ENCODE data around the gene CMSS1.

Gene CMSS1

GRCh38 chr3:100002599-100003350 lies 185.1 kb downstream of the CMSS1 start:
- DNase-seq, result no peak

DNA sequence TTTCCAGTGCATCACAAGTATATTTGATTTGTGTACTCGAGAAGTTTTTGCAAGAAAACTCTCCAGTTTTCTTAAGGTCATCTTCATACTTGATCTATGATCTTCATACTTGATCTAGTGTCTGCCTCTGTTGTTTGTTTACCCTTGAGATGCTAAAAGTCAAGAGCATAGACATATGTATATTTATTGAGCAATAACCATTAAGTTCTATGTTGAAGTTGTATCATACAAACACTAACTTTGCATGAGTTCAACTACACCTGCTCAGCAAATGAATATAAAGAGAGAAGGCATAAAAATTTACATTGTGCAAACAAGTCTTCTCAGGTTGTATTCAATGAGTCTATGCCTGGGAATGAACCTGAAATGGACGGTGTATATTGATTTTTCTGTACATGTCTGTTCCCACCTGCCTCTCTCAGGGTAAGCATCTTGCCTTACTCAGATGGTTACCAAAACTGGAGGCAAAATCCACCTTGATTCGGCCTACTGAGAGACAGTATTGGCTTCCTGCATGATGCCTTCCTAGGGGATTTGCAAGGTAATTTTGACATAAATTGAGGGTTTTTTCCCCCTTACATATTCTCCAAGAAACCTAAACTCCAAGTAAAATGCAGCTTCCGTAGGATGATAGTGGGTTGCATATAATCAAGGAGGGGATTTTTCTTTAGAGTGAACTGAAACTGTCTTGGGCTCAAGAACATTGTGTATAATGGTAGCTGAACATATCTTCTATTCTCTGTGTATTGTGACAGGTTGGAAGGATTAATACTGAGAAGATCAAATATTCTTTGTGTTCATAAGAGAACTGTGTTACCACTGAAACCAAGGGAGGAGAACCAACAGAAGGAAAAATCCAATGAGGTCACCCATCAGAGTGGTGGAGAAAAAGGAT lies 186.2 kb downstream of the CMSS1 start:
- no peak for DNase-seq

DNA sequence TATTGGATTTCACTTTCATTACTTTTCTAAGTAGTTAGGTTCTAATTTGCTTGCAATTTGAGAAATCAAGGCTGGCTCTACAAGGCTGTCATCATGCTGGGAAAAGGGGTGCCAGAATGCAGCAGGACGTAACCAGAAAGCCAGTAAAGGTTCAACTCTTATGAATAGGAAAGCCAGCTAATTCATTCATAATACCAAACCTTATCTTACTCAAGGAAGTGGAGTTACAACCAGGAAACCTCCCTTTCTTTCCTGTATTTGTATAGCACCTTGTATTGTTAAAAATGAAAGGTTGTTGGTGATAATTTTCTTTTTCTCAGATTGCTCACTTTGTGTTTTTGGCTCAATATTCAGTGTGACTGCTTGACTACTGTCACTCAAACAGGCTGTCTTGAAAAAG lies 187.3 kb downstream of the CMSS1 start:
- no peak for DNase-seq

DNA sequence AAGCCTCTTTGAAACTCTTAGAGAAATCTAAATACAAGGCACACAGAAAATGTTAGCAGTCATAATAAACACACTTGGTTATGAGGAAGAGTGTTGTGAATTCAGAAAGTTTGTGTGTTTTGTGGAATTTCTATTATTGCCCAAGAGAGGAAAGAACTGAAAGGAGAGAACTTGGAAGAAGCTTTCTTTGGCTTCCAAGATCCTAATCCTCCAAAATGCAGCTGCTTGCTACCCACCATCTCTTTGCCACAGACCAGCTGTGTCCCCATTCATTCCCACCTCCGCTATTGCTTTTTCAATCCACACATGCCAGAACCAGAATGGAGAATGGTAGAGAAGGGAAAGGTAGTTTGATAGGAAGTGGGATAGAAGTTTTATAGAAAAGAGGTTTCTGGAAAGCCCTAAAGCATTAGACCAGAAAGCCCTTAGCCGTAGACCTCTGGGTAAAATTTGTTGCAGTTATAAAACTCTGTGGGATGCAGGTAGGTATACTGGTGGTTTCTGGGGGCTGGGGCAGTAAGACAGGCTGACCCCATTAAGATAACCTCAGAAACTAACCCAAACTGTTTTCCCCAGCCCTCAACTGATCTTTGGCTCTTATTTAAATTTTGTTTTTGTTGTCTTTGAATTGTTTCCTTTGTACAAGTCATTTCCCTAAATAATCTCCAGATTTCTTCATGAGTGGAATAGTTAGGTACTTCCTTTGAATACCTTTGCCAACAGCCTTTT lies 188.2 kb downstream of the CMSS1 start:
- DNase-seq, result no peak

- peak; percentile 16 for DNase-seq
Measured at GRCh38 chr3:100006570-100007271, 189.1 kb downstream of the CMSS1 start.

DNA sequence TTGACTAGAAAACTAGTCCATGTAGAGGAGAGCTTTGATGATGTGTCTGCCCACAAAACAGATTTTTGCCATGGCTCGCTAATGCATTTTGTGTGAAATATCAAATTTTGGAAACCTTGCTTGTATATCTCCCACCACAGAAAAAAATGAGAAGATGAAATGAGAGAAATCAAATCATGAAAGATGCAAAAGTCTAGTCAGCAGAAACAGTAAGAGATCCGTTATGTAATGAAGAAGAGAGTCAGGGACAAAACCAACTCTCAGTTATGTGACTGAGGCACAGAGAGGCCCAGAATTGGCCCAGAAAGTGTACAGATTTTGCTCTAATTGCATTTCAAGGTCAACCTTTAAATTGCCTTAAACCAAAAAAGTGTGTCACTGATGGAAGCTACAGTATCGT lies 189.7 kb downstream of the CMSS1 start:
- no peak for DNase-seq

GRCh38 chr3:100008081-100008698 lies 190.5 kb downstream of the CMSS1 start:
- peak; percentile 30 for DNase-seq

DNA sequence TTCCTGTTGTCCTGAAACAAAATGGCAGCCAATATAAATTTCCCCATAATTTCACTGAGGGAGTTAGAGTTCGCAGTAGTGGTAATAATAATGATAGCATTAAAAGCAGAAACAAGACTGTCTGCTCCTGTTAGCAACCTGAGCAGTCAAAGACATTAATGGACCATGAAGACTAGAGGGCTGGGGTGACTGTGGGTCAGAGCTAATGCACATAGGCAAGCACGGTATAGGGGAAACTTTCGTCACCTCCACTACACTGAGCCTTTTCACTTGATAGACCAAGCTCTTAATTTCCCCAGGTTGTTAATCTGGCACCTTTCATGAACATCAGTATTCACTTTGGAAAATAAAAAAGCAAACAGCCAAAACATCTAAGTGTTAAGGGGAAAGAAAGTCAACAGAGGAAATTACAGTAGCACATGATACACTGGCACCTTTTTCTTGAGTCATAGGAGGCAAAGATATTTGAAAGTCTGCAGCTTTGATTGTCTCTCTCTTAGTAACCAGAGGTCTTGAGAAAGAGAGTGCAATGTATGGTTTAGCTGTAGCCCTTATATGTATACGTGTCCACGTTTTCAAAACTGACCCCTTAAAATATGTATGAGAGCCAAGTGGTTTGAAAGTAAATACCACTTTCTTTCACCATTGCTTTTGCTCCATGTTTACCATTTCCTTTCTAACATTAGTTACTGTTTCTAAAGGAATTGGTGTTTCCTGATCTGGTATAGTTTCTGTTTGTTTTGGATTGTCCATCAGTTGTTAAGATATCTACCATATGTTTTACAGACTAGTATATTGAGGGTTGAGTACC lies 191.8 kb downstream of the CMSS1 start:
- DNase-seq, result no peak

DNA sequence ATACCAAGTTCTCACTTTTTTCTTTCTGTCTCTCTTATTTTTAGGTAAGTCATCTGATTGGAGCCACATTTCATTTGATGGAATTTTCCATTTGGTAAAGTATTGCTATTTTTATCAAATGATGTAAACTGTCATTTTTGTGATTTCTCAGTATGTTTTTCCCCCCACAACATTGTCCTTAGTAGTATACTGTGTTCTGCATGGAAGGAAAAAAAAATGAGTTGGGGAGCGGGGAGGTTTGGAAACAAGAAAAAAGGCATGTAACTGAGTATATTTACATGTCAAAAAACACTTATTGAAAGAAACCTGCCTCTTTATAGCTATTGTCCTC lies 192.4 kb downstream of the CMSS1 start:
- DNase-seq, result no peak

DNA sequence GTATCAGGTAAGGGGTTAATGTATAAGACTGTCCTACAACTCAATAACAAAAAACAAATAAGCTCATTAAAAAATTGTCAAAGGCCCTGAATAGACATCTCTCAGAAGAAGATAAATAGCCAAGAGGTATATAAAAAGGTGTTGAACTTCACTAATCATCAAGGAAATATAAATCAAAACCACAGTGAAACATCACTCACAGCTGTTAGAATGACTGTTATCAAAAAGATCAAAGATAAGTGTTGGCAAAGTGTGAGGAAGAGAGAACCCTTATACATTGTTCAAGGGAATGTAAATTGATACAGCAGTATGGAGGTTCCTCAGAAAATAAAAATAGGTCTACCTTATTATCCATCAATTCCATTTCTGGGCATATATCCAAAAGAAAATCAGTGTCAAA lies 201.1 kb downstream of the CMSS1 start:
- DNase-seq, result no peak

GRCh38 chr3:100019719-100020118 lies 202.1 kb downstream of the CMSS1 start:
- no peak for DNase-seq

- DNase-seq, result no peak
Measured at GRCh38 chr3:100020876-100021644, 203.4 kb downstream of the CMSS1 start.

DNA sequence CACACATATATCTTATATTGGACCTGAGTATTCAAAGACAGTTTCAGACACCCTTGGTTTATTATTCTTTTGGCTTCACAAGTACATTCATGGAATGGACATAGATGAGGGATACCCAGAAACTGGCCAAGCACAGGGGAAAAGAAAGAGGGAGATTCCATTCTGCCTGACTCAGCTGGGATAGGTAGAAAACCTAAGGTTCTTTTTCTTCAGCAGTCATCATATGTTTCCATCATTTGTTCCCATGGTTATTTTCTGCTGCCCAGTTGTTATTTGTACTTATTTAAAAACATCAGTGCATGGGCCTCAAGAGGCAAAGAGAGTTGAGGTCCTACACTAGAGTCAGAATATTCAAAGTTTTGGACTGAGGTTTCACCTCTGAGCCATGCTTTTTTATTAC lies 204.8 kb downstream of the CMSS1 start:
- DNase-seq, result no peak

- no peak for DNase-seq
Measured at GRCh38 chr3:100023150-100023549, 205.5 kb downstream of the CMSS1 start.

GRCh38 chr3:100023595-100023994 lies 205.9 kb downstream of the CMSS1 start:
- DNase-seq, result no peak

GRCh38 chr3:100024520-100025303 lies 207.1 kb downstream of the CMSS1 start:
- no peak for DNase-seq

DNA sequence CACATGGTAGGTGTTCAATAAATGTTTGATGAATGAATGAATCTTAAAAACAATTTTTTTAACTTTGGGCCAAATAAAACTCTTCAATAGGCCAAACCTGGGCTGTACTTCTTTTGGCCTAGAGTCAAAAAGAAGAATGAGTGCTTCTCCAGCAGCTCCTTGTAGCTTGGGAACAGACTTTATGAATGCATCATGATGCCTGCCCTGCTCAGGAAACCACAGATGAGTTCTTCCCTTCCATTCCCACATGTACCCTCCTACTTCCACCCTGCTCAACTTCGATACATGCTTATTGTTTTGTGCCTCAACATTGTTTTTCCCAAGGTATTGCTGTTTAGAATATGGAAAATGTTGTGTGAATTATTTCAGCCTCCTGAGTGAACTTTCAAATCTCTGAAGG lies 209.7 kb downstream of the CMSS1 start:
- DNase-seq, result no peak

GRCh38 chr3:100029052-100029451 lies 211.4 kb downstream of the CMSS1 start:
- no peak for DNase-seq

- peak; percentile 68 for DNase-seq
Measured at GRCh38 chr3:100029689-100030088, 212.0 kb downstream of the CMSS1 start.

GRCh38 chr3:100030346-100030745 lies 212.7 kb downstream of the CMSS1 start:
- DNase-seq, result no peak

Measured in OCI-M1 (cell line).